ENCODE data around the gene ABCC9. TPM values are rescaled to one million over a fixed set of nuclear protein-coding genes. Genes with fewer than 3 reads are reported as not detected.
"Not testable (repeated sequence)": the region's sequence is repeated elsewhere in the genome, so short reads cannot be mapped to it uniquely, and the experiment has no call there.

ABCC9 gene
- total and polyA plus RNA-seq, 12 donors, result 2.1 to 35.0 (median 18.5) TPM

GRCh38 chr12:21933656-21934055 lies 7.6 kb downstream of the ABCC9 start:
- no peak overlapping the region for H3K4me3 ChIP-seq
- TF ChIP-seq CTCF (IDR thresholded peaks at IDR 0.05) (no peak), POLR2A (IDR thresholded peaks at IDR 0.05) (no peak)
- no peaks in the 10 kb centered on the region for H3K9me3 ChIP-seq (replicated peaks in 1 of 3)
- H3K27me3 ChIP-seq, result no peaks in the 10 kb centered on the region
- H3K36me3 ChIP-seq (replicated peaks in 1 of 2), result no peaks in the 10 kb centered on the region
- DNase-seq, result no peak
- 82 to 96% (median 87%) methylated on average over 4 of the region's 4 CpGs for WGBS, 4 donors
- H3K27ac ChIP-seq, result no peak overlapping the region
- intact Hi-C loops (cut with DNase I), result no loop called here
- no peaks in the 10 kb centered on the region for H3K4me1 ChIP-seq (replicated peaks in 1 of 2)

- WGBS, 4 donors, result 89 to 100% (median 96%) methylated on average over 1 of the region's 1 CpG
- H3K36me3 ChIP-seq (replicated peaks in 1 of 2); H3K4me3 ChIP-seq; H3K27ac ChIP-seq; H3K27me3 ChIP-seq; DNase-seq; intact Hi-C loops (cut with DNase I); H3K9me3 ChIP-seq (replicated peaks in 1 of 3); H3K4me1 ChIP-seq (replicated peaks in 1 of 2): not testable (repeated sequence)
Measured at GRCh38 chr12:21929972-21930371, 11.3 kb downstream of the ABCC9 start.

GRCh38 chr12:21925296-21925913 lies 15.8 kb downstream of the ABCC9 start:
- DNase-seq, result no peak
- intact Hi-C loops (cut with DNase I), result no loop called here
- no peaks in the 10 kb centered on the region for H3K9me3 ChIP-seq (replicated peaks in 1 of 3)
- 84 to 96% (median 93%) methylated on average over 3 of the region's 3 CpGs for WGBS, 4 donors
- no peaks in the 10 kb centered on the region for H3K36me3 ChIP-seq (replicated peaks in 1 of 2)
- no peak overlapping the region for H3K4me3 ChIP-seq
- no peaks in the 10 kb centered on the region for H3K4me1 ChIP-seq (replicated peaks in 1 of 2)
- TF ChIP-seq CTCF (IDR thresholded peaks at IDR 0.05) (no peak), POLR2A (IDR thresholded peaks at IDR 0.05) (no peak)
- no peaks in the 10 kb centered on the region for H3K27me3 ChIP-seq
- no peak overlapping the region for H3K27ac ChIP-seq

GRCh38 chr12:21921436-21921835 lies 19.8 kb downstream of the ABCC9 start:
- WGBS, 4 donors, result 32 to 66% (median 60%) methylated on average over 1 of the region's 1 CpG
- Histone ChIP-seq H3K27ac (no peak overlapping the region), H3K4me3 (no peak overlapping the region), H3K36me3 (replicated peaks in 1 of 2) (no peaks in the 10 kb centered on the region), H3K4me1 (replicated peaks in 1 of 2) (no peaks in the 10 kb centered on the region), H3K27me3 (no peaks in the 10 kb centered on the region), H3K9me3 (replicated peaks in 1 of 3) (no peaks in the 10 kb centered on the region)
- intact Hi-C loops (cut with DNase I), result no loop called here
- DNase-seq, result no peak
- TF ChIP-seq CTCF (IDR thresholded peaks at IDR 0.05) (no peak), POLR2A (IDR thresholded peaks at IDR 0.05) (no peak)

GRCh38 chr12:21918456-21918855 lies 22.8 kb downstream of the ABCC9 start:
- TF ChIP-seq CTCF (IDR thresholded peaks at IDR 0.05) (no peak), POLR2A (IDR thresholded peaks at IDR 0.05) (no peak)
- Histone ChIP-seq H3K27me3 (no peaks in the 10 kb centered on the region), H3K36me3 (replicated peaks in 1 of 2) (no peaks in the 10 kb centered on the region), H3K9me3 (replicated peaks in 1 of 3) (no peaks in the 10 kb centered on the region), H3K4me3 (no peak overlapping the region), H3K27ac (no peak overlapping the region), H3K4me1 (replicated peaks in 1 of 2) (no peaks in the 10 kb centered on the region)
- intact Hi-C loops (cut with DNase I), result no loop called here
- WGBS, 4 donors, result 69 to 78% (median 76%) methylated on average over 3 of the region's 3 CpGs
- no peak for DNase-seq
